Brain microvascular endothelial cell (primary cell): ENCODE results near the gene KCNJ5.

Experiments
- DNase-seq: peaks from one replicate; pipeline ENCODE4 v3.0.0-alpha.2; 2020
- H3K27ac ChIP-seq: fragments of 250-450 bp; sonication (Bioruptor Pico); 2 replicates; pipeline ENCODE4 v1.5.1; 2020; ENCODE audit warnings: mild to moderate bottlenecking, moderate library complexity
- H3K27me3 ChIP-seq: fragments of 250-450 bp; sonication (Bioruptor Pico); replicated peaks from 2 replicates; pipeline ENCODE4 v1.5.1; 2020; ENCODE audit warnings: mild to moderate bottlenecking
- H3K36me3 ChIP-seq: fragments of 250-450 bp; sonication (Bioruptor Pico); replicated peaks from 2 replicates; pipeline ENCODE4 v1.5.1; 2020; ENCODE audit warnings: mild to moderate bottlenecking
- H3K4me3 ChIP-seq: 2 replicates; pipeline ENCODE4 v1.5.1; 2011; ENCODE audit warnings: low read depth, mild to moderate bottlenecking, control low read depth, low read length, moderate library complexity
- CTCF ChIP-seq: IDR thresholded peaks from 2 replicates; pipeline ENCODE4 v1.5.1; 2011; ENCODE audit warnings: low read depth, mild to moderate bottlenecking, moderate library complexity, low read length, control low read depth, inconsistent platforms; ENCODE audit errors: missing control alignments
- in situ Hi-C: cut with HindIII; loops from 2 replicates; pipeline ENCODE4 v1.10.0; 2017; ENCODE audit warnings: low sequenced_read_pairs, low pct_ligation_motif_present

KCNJ5 gene

GRCh38 chr11:128964463-128964930 is 73.3 kb downstream of the KCNJ5 start:
- Histone ChIP-seq H3K27me3 (no peaks in the 10 kb centered on the region), H3K36me3 (peaks cover 3% of the 10 kb centered on the region), H3K27ac (no peak overlapping the region), H3K4me3 (no peak overlapping the region)
- in situ Hi-C loops = no loop called here
- no peak for TF ChIP-seq CTCF
- no peak for DNase-seq

GRCh38 chr11:128965485-128965884 is 74.3 kb downstream of the KCNJ5 start:
- no peak overlapping the region for H3K4me3 ChIP-seq
- H3K36me3 ChIP-seq = peaks cover 3% of the 10 kb centered on the region
- DNase-seq = no peak
- no peak for TF ChIP-seq CTCF
- in situ Hi-C loops = no loop called here
- no peaks in the 10 kb centered on the region for H3K27me3 ChIP-seq
- no peak overlapping the region for H3K27ac ChIP-seq

GRCh38 chr11:128967578-128967977 is 76.4 kb downstream of the KCNJ5 start:
- no peaks in the 10 kb centered on the region for H3K27me3 ChIP-seq
- DNase-seq = no peak
- TF ChIP-seq CTCF = no peak
- no peak overlapping the region for H3K4me3 ChIP-seq
- in situ Hi-C loops = no loop called here
- H3K36me3 ChIP-seq = peaks cover 4% of the 10 kb centered on the region
- no peak overlapping the region for H3K27ac ChIP-seq

- no peak for TF ChIP-seq CTCF
- no peak overlapping the region for H3K27ac ChIP-seq
- no peak for DNase-seq
- H3K4me3 ChIP-seq = no peak overlapping the region
- no peaks in the 10 kb centered on the region for H3K27me3 ChIP-seq
- H3K36me3 ChIP-seq = peaks cover 10% of the 10 kb centered on the region
- in situ Hi-C loops = no loop called here
These were observed 77.8 kb downstream of the KCNJ5 start for GRCh38 chr11:128968916-128969315.
